ENCODE data around the gene CYSTM1.

CYSTM1 gene

GRCh38 chr5:140174465-140175366, at the start of gene CYSTM1:
Gene CYSTM1, plus strand, starts transcription at chr5:140175188. Its CDS starts 19,278 bp downstream, at chr5:140194466.
- peak; percentile 83 for DNase-seq

GRCh38 chr5:140125637-140126036, 49.4 kb upstream of the CYSTM1 start, which contains the start of gene IGIP:
Gene IGIP, plus strand, starts transcription at chr5:140125937. Its CDS starts 2,540 bp downstream, at chr5:140128477.
- DNase-seq = no peak

GRCh38 chr5:140126315-140127012, 48.5 kb upstream of the CYSTM1 start:
- no peak for DNase-seq

- DNase-seq = no peak
Measured at GRCh38 chr5:140128376-140128775, 46.6 kb upstream of the CYSTM1 start.

GRCh38 chr5:140130949-140131733, 43.8 kb upstream of the CYSTM1 start:
- no peak for DNase-seq

- DNase-seq = no peak
Measured at GRCh38 chr5:140131967-140132409, 43.0 kb upstream of the CYSTM1 start.

GRCh38 chr5:140133514-140134167, 41.3 kb upstream of the CYSTM1 start:
- no peak for DNase-seq

- no peak for DNase-seq
Measured at GRCh38 chr5:140134277-140134935, 40.6 kb upstream of the CYSTM1 start.

GRCh38 chr5:140135127-140135526, 39.9 kb upstream of the CYSTM1 start:
- DNase-seq = no peak

- DNase-seq = no peak
Measured at GRCh38 chr5:140136624-140137023, 38.4 kb upstream of the CYSTM1 start.

- DNase-seq = no peak
Measured at GRCh38 chr5:140140435-140140834, 34.6 kb upstream of the CYSTM1 start.

- DNase-seq = no peak
Measured at GRCh38 chr5:140141241-140141640, 33.7 kb upstream of the CYSTM1 start.

- DNase-seq = no peak
Measured at GRCh38 chr5:140142246-140142645, 32.7 kb upstream of the CYSTM1 start.

GRCh38 chr5:140142856-140143255, 32.1 kb upstream of the CYSTM1 start:
- DNase-seq = no peak

- DNase-seq = no peak
Measured at GRCh38 chr5:140143521-140144258, 31.3 kb upstream of the CYSTM1 start.

- DNase-seq = no peak
Measured at GRCh38 chr5:140145256-140145655, 29.7 kb upstream of the CYSTM1 start.

GRCh38 chr5:140145818-140146522, 29.0 kb upstream of the CYSTM1 start:
- DNase-seq = no peak

- no peak for DNase-seq
Measured at GRCh38 chr5:140146523-140146842, 28.5 kb upstream of the CYSTM1 start.

- no peak for DNase-seq
Measured at GRCh38 chr5:140147460-140147859, 27.5 kb upstream of the CYSTM1 start.

GRCh38 chr5:140148508-140148907, 26.5 kb upstream of the CYSTM1 start:
- no peak for DNase-seq

- no peak for DNase-seq
Measured at GRCh38 chr5:140150201-140150600, 24.8 kb upstream of the CYSTM1 start.
